D721Med (cell line): ENCODE results near the gene GGCT.

Experiments used
- DNase-seq: peaks from one replicate; pipeline ENCODE4 v3.0.0; 2011; ENCODE audit warnings: low spot score; ENCODE audit not compliant: insufficient read length
- FAIRE-seq: peaks from 2 replicates; lab custom pipeline; 2011; peaks lifted over from hg19 to GRCh38; lab: Jason Lieb, UNC
- TF ChIP-seq, protein P1 (sequence below): IDR thresholded peaks from 2 replicates; pipeline ENCODE4 v1.5.1; 2012; ENCODE audit warnings: mild to moderate bottlenecking, control low read depth; ENCODE audit not compliant: insufficient read depth; ENCODE audit errors: missing control alignments

The GGCT gene

DNA sequence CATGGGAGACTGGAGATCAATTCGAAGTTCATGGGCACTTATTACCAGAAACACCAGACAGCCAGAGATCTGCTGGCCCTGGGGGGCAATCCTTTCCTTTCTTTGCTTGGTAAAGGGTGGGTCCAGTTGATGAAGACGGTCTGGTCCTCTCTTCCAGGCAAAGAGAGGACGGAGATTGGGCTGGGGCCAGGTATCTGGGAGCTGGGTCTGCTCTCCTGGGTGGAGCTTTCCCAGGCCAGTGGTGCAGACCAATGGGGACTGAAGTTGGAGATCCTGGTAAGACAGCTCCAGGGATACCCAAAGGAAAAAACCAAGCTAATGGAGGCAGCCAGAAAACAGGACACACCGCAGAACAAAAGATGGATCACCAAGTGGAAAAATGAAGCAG lies 44.4 kb downstream of the GGCT start:
- TF ChIP-seq, protein P1, sequence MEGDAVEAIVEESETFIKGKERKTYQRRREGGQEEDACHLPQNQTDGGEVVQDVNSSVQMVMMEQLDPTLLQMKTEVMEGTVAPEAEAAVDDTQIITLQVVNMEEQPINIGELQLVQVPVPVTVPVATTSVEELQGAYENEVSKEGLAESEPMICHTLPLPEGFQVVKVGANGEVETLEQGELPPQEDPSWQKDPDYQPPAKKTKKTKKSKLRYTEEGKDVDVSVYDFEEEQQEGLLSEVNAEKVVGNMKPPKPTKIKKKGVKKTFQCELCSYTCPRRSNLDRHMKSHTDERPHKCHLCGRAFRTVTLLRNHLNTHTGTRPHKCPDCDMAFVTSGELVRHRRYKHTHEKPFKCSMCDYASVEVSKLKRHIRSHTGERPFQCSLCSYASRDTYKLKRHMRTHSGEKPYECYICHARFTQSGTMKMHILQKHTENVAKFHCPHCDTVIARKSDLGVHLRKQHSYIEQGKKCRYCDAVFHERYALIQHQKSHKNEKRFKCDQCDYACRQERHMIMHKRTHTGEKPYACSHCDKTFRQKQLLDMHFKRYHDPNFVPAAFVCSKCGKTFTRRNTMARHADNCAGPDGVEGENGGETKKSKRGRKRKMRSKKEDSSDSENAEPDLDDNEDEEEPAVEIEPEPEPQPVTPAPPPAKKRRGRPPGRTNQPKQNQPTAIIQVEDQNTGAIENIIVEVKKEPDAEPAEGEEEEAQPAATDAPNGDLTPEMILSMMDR, result no peak
- DNase-seq (no peak), FAIRE-seq (no peak)

DNA sequence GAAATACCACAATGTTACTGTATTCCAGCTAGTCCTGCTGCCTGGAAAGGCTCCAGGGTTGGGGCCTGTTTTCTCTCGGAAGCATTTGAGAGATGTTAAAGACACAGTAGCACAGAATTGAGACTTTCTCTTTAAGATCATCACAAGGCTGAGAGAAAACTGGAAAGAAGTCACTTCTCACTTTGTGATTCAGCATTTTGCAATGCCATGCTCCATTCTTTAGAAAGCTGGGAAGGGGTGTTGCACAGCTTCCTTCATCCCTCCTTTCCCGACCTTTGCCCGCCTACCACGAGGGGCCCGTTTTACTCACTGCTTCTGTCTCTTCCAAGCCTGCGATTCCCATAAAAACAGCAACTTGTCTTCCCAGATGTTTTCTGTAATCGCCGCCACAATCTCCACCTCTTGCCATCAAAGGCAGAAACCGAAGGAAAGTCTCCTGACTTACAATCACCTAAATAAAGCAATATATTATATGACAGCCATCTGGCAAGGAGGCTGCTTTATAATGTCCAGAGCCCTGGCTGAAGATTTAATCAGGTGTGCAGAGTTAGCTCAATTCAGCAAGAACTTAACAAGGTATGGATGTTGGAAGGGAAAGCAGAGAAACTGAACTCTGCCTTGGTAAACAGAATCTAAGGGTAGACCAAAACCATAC lies 44.9 kb downstream of the GGCT start:
- FAIRE-seq, result no peak
- TF ChIP-seq, protein P1, result no peak
- DNase-seq, result no peak

DNA sequence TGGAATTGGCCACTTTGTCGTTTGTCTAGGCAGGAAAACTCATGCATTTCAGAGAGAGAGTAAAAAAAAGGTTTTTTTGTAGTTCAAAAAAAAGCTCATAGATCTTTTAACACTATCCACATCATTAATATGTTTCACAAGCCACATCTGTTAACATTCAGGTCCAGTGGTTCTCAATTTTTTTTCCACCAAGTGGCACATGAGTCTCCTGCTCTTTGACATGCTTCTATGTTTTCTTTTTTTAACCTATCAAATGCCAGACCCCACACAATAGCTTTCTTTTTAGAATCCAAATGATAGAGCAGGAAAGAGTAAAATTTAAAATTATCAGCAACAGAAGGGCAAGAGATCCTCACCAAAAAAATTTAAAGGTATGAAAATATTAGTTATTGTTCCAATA lies 46.3 kb downstream of the GGCT start:
- DNase-seq (no peak), FAIRE-seq (no peak)
- TF ChIP-seq, protein P1, result no peak

DNA sequence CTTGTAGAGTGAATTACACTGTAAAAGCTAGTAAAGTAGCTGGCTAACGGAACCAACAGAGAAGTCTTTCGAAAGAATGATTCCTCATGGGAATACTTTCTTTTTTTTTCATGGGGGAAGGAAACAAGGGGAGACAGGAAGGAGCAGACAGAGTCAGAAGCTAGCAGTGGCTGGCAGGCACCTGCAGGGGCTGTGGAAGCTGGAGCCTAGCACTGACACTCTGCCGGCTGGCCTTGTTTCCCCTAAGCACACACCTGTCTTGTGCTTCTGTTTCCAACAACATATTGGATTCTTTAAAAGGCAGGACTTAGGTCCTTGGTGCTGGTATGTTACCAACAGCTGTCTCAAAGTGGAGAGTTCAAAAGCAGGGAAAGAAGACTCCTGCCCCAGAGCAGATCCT lies 50.7 kb downstream of the GGCT start:
- no peak for FAIRE-seq
- TF ChIP-seq, protein P1, result no peak
- DNase-seq, result no peak

DNA sequence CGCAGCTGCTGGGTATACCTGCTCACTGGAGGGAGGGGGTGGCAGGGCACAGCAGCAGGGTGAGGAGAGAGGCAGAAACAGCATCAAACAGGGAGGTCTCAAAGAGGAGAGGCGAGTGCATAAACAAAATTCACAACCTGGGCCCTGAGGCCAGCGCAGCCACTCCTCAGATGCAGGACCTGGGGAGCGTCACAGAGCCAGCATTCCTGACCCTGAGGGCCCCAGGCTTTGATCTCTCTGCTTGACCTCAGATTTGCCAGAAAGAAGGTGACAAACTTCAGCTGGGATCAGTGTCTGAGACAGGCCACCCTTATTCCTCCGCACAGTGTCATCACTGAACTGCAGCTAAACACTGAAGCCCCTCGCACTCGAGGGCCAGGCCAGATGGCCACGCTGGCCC lies 51.6 kb downstream of the GGCT start:
- no peak for DNase-seq
- no peak for FAIRE-seq
- TF ChIP-seq, protein P1, result no peak

DNA sequence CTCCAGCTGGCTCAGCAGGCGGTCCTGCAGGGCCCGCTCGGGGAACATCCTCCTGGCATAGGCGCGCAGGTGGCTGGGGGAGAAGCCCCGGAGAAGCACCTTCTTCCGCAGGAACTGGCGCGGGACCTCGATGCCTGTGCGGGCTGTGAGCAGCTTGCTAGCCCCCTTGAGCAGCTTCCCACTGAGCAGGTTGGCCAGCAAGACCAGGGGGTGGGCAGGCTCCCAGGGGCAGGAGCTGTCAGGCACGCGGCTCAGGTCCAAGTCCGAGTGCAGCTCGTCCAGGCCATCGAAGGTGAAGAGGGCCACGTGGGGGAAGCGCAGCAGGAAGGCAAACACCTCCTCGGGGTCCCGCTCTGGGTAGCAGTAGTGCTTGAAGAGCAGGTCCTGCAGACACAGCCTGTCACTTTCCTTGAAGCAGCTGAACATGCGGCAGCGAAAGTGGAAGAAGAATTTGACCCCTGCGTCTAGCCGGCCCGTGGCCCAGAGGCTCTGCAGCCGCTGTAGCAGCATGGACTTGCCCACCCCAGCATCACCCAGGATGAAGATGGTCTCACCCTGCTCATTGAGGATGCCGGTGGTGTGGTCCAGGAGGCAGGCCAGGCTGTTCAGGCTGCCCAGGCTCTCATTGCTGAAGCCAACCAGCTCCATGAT lies 52.2 kb downstream of the GGCT start:
- FAIRE-seq, result no peak

More for the DNA sequence above, 52.2 kb downstream of the GGCT start:
- TF ChIP-seq, protein P1, result no peak
- DNase-seq, result no peak
